GM12878 (cell line): ENCODE measurements around the gene ANO4. TPM values are rescaled to one million over a fixed set of nuclear protein-coding genes. Genes with fewer than 3 reads are reported as not detected.

Experiments
- ATAC-seq: fragments of 200-7000 bp; cut with Tn5 transposase; 3 replicates; pipeline ENCODE4 v1.9.1; 2020; ENCODE audit warnings: mild to moderate bottlenecking, moderate library complexity
- BruUV-seq: library from RNA; stranded (reverse); fragments of 400-500 nt; replicated peaks from 2 replicates; lab custom pipeline; 2021; lab: Mats Ljungman, UMichigan
- CTCF ChIA-PET: fragments of 300-600 bp; sonication (Branson Sonifier 250); formaldehyde crosslinking; extraction: SDS; loops from one replicate; lab custom pipeline; 2021; ENCODE audit warnings: inconsistent platforms; lab: Yijun Ruan, JAX
- POLR2A ChIA-PET: fragments of 350-600 bp; formaldehyde crosslinking; extraction: SDS; loops from one replicate; lab custom pipeline; 2021; ENCODE audit warnings: inconsistent platforms; lab: Charles Lee
- RAD21 ChIA-PET: fragments of 300-600 bp; sonication (Branson Sonifier 250); formaldehyde crosslinking; loops from one replicate; lab custom pipeline; 2023; ENCODE audit warnings: antibody characterized with exemption; ENCODE audit not compliant: unreplicated experiment; lab: Charles Lee
- SMC1A ChIA-PET: fragments of 300-600 bp; sonication (Branson Sonifier 250); formaldehyde crosslinking; loops from one replicate; lab custom pipeline; 2023; ENCODE audit not compliant: unreplicated experiment, uncharacterized antibody; lab: Charles Lee
- DNase-seq: peaks from one replicate; pipeline ENCODE4 v3.0.0-alpha.2; 2011; ENCODE audit warnings: low read depth, low spot score
- FAIRE-seq: peaks from 3 replicates; lab custom pipeline; 2011; peaks lifted over from hg19 to GRCh38; lab: Jason Lieb, UNC
- H2AFZ ChIP-seq: 2 replicates; pipeline ENCODE4 v1.6.0; 2011; ENCODE audit warnings: low read depth, low read length, control low read depth; ENCODE audit not compliant: control insufficient read depth
- H3K27ac ChIP-seq: 2 replicates; pipeline ENCODE4 v1.5.1; 2011; ENCODE audit warnings: control low read depth; ENCODE audit not compliant: control insufficient read depth, insufficient read depth
- H3K27me3 ChIP-seq, 2 experiments: replicated peaks in 1 of 2; 2 replicates each; pipeline versions ENCODE4 v1.6.0 to v1.6.1; 2011; ENCODE audit warnings: low read length in 1 of 2; ENCODE audit not compliant: control insufficient read depth in 2 of 2, insufficient read depth in 2 of 2
- H3K36me3 ChIP-seq, 2 experiments: 2 replicates each; pipeline ENCODE4 v1.5.1; 2011; ENCODE audit warnings: low read length in 1 of 2; ENCODE audit not compliant: control insufficient read depth in 2 of 2, insufficient read depth in 2 of 2
- H3K4me1 ChIP-seq: 2 replicates; pipeline ENCODE4 v1.6.1; 2011; ENCODE audit warnings: mild to moderate bottlenecking, low read length, moderate library complexity, mixed read lengths; ENCODE audit not compliant: control insufficient read depth, insufficient read depth
- H3K4me2 ChIP-seq: 2 replicates; pipeline ENCODE4 v1.6.0; 2011; ENCODE audit warnings: control low read depth; ENCODE audit not compliant: control insufficient read depth, insufficient read depth
- H3K4me3 ChIP-seq: fragments of 200-600 bp; sonication (generic); 2 replicates; pipeline ENCODE4 v1.5.1; 2016
- H3K79me2 ChIP-seq: 2 replicates; pipeline ENCODE4 v1.6.0; 2011; ENCODE audit warnings: low read length; ENCODE audit not compliant: control insufficient read depth, insufficient read depth
- H3K9ac ChIP-seq: 2 replicates; pipeline ENCODE4 v1.8.0; 2011; ENCODE audit warnings: low read length, control low read depth, mixed read lengths; ENCODE audit not compliant: control insufficient read depth, insufficient read depth
- H3K9me3 ChIP-seq: replicated peaks from 3 replicates; pipeline ENCODE4 v1.5.1; 2011; ENCODE audit warnings: mild to moderate bottlenecking, low read length; ENCODE audit not compliant: control insufficient read depth, insufficient read depth
- H4K20me1 ChIP-seq: 2 replicates; pipeline ENCODE4 v1.6.0; 2011; ENCODE audit not compliant: control insufficient read depth, insufficient read depth
- BACH1 ChIP-seq: fragments of 450-650 bp; IDR thresholded peaks from 2 replicates; pipeline ENCODE4 v1.6.1; 2017; ENCODE audit warnings: mild to moderate bottlenecking, borderline replicate concordance
- BCL3 ChIP-seq: IDR thresholded peaks from 2 replicates; pipeline ENCODE4 v1.6.1; 2011; ENCODE audit warnings: borderline replicate concordance, low read depth, mild to moderate bottlenecking, moderate library complexity, low read length; ENCODE audit not compliant: insufficient read depth, poor library complexity, severe bottlenecking
- BRCA1 ChIP-seq: IDR thresholded peaks from 2 replicates; pipeline ENCODE4 v1.6.1; 2011; ENCODE audit warnings: low read depth, low read length, improper control_type of control experiment
- CHD4 ChIP-seq: fragments of 200-600 bp; sonication (generic); IDR thresholded peaks from 2 replicates; pipeline ENCODE4 v1.6.1; 2016; ENCODE audit warnings: mild to moderate bottlenecking
- ESRRA ChIP-seq: IDR thresholded peaks from 2 replicates; pipeline ENCODE4 v1.6.1; 2012; ENCODE audit warnings: mild to moderate bottlenecking, low read length, improper control_type of control experiment
- ETV6 ChIP-seq, 2 experiments: fragments of 450-650 bp in 1 of 2; IDR thresholded peaks in 1 of 2; conservative IDR thresholded peaks in 1 of 2; 2 replicates each; pipeline ENCODE4 v1.6.1; 2014; ENCODE audit warnings: antibody characterized with exemption in 1 of 2, borderline replicate concordance in 1 of 2, low read depth in 1 of 2, mild to moderate bottlenecking in 1 of 2, moderate library complexity in 1 of 2
- IKZF2 ChIP-seq, 2 experiments: fragments of 450-650 bp; IDR thresholded peaks; 2 replicates each; pipeline ENCODE4 v1.6.1; 2017; ENCODE audit warnings: mild to moderate bottlenecking in 2 of 2, moderate library complexity in 2 of 2
- MAX ChIP-seq: IDR thresholded peaks from 2 replicates; pipeline ENCODE4 v1.6.1; 2012; ENCODE audit warnings: low read depth, low read length, improper control_type of control experiment
- NFXL1 ChIP-seq: fragments of 450-650 bp; IDR thresholded peaks from 2 replicates; pipeline ENCODE4 v1.6.1; 2017; ENCODE audit warnings: antibody characterized with exemption, mild to moderate bottlenecking, borderline replicate concordance
- RELA ChIP-seq: fragments of 450-650 bp; IDR thresholded peaks from 2 replicates; pipeline ENCODE4 v1.8.0; 2014; ENCODE audit warnings: borderline replicate concordance; ENCODE audit not compliant: partially characterized antibody
- SMC3 ChIP-seq: IDR thresholded peaks from 2 replicates; pipeline ENCODE4 v1.6.1; 2011; ENCODE audit warnings: low read length, improper control_type of control experiment, borderline replicate concordance
- ZNF592 ChIP-seq: fragments of 450-650 bp; IDR thresholded peaks from 2 replicates; pipeline ENCODE4 v1.6.1; 2017; ENCODE audit warnings: mild to moderate bottlenecking, moderate library complexity
- ZSCAN29 ChIP-seq: fragments of 450-650 bp; IDR thresholded peaks from 2 replicates; pipeline ENCODE4 v1.6.1; 2017; ENCODE audit warnings: mild to moderate bottlenecking, moderate library complexity
- WGBS: methylation state at CpG from one replicate; pipeline ENCODE4 v1.1.6; 2016; ENCODE audit warnings: low lambda C conversion rate; ENCODE audit not compliant: insufficient replicate concordance, insufficient coverage; ENCODE audit errors: missing lambda C conversion rate; 5-methylcytosine and 5-hydroxymethylcytosine counted together
- in situ Hi-C: fragments of 300-500 bp; cut with MboI; formaldehyde crosslinking; loops from 9 replicates; pipeline ENCODE4 v1.14.3; 2018; ENCODE audit warnings: mixed read lengths
- intact Hi-C: fragments of 100-400 bp; cut with micrococcal nuclease; formaldehyde crosslinking; loops from one replicate; pipeline ENCODE4 v1.14.2; 2022; ENCODE audit not compliant: unreplicated experiment
- polyA plus RNA-seq, 11 experiments: library from polyadenylated mRNA; depleted of rRNA in 4 of 11; unstranded in 6 of 11; stranded (reverse) in 5 of 11; fragments of >200 nt; fragmentation: Nextera tagmentation in 4 of 11; fragmentation: Illumina TruSeq in 1 of 11; extraction: Ambion mirVana in 4 of 11; extraction: Trizol in 1 of 11; gene quantifications; 1 replicate in 1 of 11; 2 replicates in 10 of 11; pipeline versions ENCODE4 v1.2.1 to v1.2.3, GENCODE V29; 2011 to 2016; ENCODE audit warnings: inconsistent platforms in 2 of 11, missing spikeins in 2 of 11, low read depth in 1 of 11
- total RNA-seq, 4 experiments: library from RNA; depleted of rRNA in 3 of 4; stranded (reverse); fragments of >200 nt in 3 of 4; fragmentation: Illumina TruSeq in 1 of 4; extraction: Trizol in 1 of 4; gene quantifications; 2 replicates each; pipeline versions ENCODE4 v1.2.1 to v1.2.3, GENCODE V29; 2013 to 2021

Gene ANO4
- total and polyA plus RNA-seq, 10 of the 15 experiments (the other 5 are each of a cell fraction or from before 2014, with no cell fraction given), result not detected

- TF ChIP-seq BACH1, result no peak
- no peak for TF ChIP-seq BCL3
- TF ChIP-seq CHD4, result no peak
- TF ChIP-seq BRCA1, result no peak
Observed at GRCh38 chr12:100871195-100871734, 76.7 kb downstream of the ANO4 start (continued).

- ChIA-PET POLR2A (no interaction called here), SMC1A (no interaction called here), RAD21 (no interaction called here), CTCF (no interaction called here)
- WGBS, result 24% methylated on average over 7 of the region's 7 CpGs
- Histone ChIP-seq H3K36me3 (no peaks in the 10 kb centered on the region), H3K4me3 (no peak overlapping the region), H3K4me1 (no peaks in the 10 kb centered on the region), H4K20me1 (no peaks in the 10 kb centered on the region), H3K9me3 (no peaks in the 10 kb centered on the region), H3K4me2 (no peak overlapping the region), H3K79me2 (no peaks in the 10 kb centered on the region), H2AFZ (no peak overlapping the region), H3K9ac (no peak overlapping the region), H3K27me3 (no peaks in the 10 kb centered on the region), H3K27ac (no peak overlapping the region)
- FAIRE-seq (no peak), ATAC-seq (no peak), DNase-seq (no peak)
- in situ Hi-C loops, result no loop called here
- no peak for TF ChIP-seq ESRRA
- TF ChIP-seq RELA, result no peak
- no peak for TF ChIP-seq ETV6 (conservative IDR thresholded peaks at IDR 0.05 in 1 of 2, IDR thresholded peaks at IDR 0.05 in 1 of 2; ENCODE audit: borderline replicate concordance in 1 of 2, low read depth in 1 of 2)
- no peak for TF ChIP-seq ZNF592
- no peak for TF ChIP-seq NFXL1
- no peak for TF ChIP-seq IKZF2 (IDR thresholded peaks at IDR 0.05)
- TF ChIP-seq MAX, result no peak
- TF ChIP-seq SMC3, result no peak
- TF ChIP-seq ZSCAN29, result no peak
- BruUV-seq, result no TSS peak
- intact Hi-C loops, result no loop called here
Observed at GRCh38 chr12:100875156-100875555, 80.6 kb downstream of the ANO4 start.
